Adrenal gland (tissue), 12 donors: ENCODE results near the gene DTD2. TPM values are rescaled to one million over a fixed set of nuclear protein-coding genes. Genes with fewer than 3 reads are reported as not detected.

Source experiments
- DNase-seq, 7 donors: peaks; one replicate each; pipeline ENCODE4 v3.0.0-alpha.2; 2019 to 2020
- H3K27ac ChIP-seq, 5 donors: fragments of 200-600 bp; sonication (generic) in 4 of 5; 1 replicate in 3 of 5; 2 replicates in 2 of 5; pipeline versions ENCODE4 v1.5.1 to v1.8.0; 2016 to 2020; ENCODE audit warnings: mild to moderate bottlenecking in 1 of 5
- H3K27me3 ChIP-seq: fragments of 200-600 bp; 2 replicates; pipeline ENCODE4 v1.8.0; 2021
- H3K36me3 ChIP-seq, 2 donors: fragments of 200-600 bp; replicated peaks in 1 of 2; 1 replicate in 1 of 2; 2 replicates in 1 of 2; pipeline versions ENCODE4 v1.5.1 to v1.8.0; 2018 to 2022
- H3K4me1 ChIP-seq, 2 donors: fragments of 200-600 bp; replicated peaks in 1 of 2; 1 replicate in 1 of 2; 2 replicates in 1 of 2; pipeline versions ENCODE4 v1.5.1 to v1.8.0; 2018 to 2021
- H3K4me3 ChIP-seq, 4 donors: fragments of 200-600 bp; sonication (generic) in 3 of 4; one replicate each; pipeline ENCODE4 v1.5.1; 2016 to 2018
- H3K9me3 ChIP-seq, 3 donors: fragments of 200-600 bp; sonication (generic) in 1 of 3; replicated peaks in 1 of 3; 1 replicate in 2 of 3; 2 replicates in 1 of 3; pipeline versions ENCODE4 v1.5.1 to v1.8.0; 2016 to 2021
- POLR2A ChIP-seq, 2 donors: fragments of 450-650 bp; IDR thresholded peaks; one replicate each; pipeline ENCODE4 v1.6.1; 2017; ENCODE audit warnings: antibody characterized with exemption in 2 of 2, mild to moderate bottlenecking in 2 of 2, moderate library complexity in 1 of 2
- WGBS, 4 donors: extraction: QIAGEN DNeasy Blood & Tissue Kit in 2 of 4; methylation state at CpG; one replicate each; pipeline versions ENCODE4 v1.1.5 to v1.1.7; 2013 to 2017; 5-methylcytosine and 5-hydroxymethylcytosine counted together
- intact Hi-C, 2 donors: fragments of 100-400 bp; cut with DNase I; formaldehyde crosslinking; loops; one replicate each; pipeline versions ENCODE4 v1.14.1 to v1.15.0; 2022 to 2023
- polyA plus RNA-seq, 3 donors: library from polyadenylated mRNA; stranded (reverse); fragments of 200-250 nt in 2 of 3; fragments of 350-450 nt in 1 of 3; fragmentation: Illumina TruSeq in 1 of 3; extraction: RNeasy Lipid Tissue Mini Kit (QIAGEN cat#74804) in 1 of 3; gene quantifications; one replicate each; pipeline ENCODE4 v1.2.3, GENCODE V29; 2013 to 2014
- total RNA-seq, 9 donors: library from RNA; depleted of rRNA in 4 of 9; stranded (reverse); fragments of >200 nt in 4 of 9; fragments of 120-200 nt in 1 of 9; fragmentation: NEBNext Ultra II Directional in 1 of 9; extraction: Animal tissue kit (Norgen Biotek cat#: 25700) in 1 of 9; gene quantifications; one replicate each; pipeline versions ENCODE4 v1.1.0 to v1.2.4, GENCODE V29; 2013 to 2023
- TF ChIP-seq, protein P1 (sequence below), 6 experiments: fragments of 450-650 bp in 4 of 6; fragments of 200-600 bp in 2 of 6; sonication (generic) in 1 of 6; IDR thresholded peaks; 1 replicate in 5 of 6; 2 replicates in 1 of 6; pipeline versions ENCODE4 v1.5.1 to v1.8.0; 2016 to 2021; ENCODE audit warnings: antibody characterized with exemption in 6 of 6, mild to moderate bottlenecking in 2 of 6, moderate library complexity in 1 of 6
- donor health status: healthy with polysubstance abuse.
- donor health status: Bipolar disorder and iron deficiency.
- donor health status: DM: yes; HTN: yes; CAD: no.
- donor health status: DM: no; HTN: no; CAD: no.
- donor health status: DM: no; HTN: no; CAD: no.
- donor health status: DM: yes; HTN: yes; CAD: no.

DTD2 gene
- total and polyA plus RNA-seq, 12 donors: 6.0 to 50.1 (median 25.0) TPM

- WGBS, 4 donors: 86 to 91% (median 88%) methylated on average over 5 of the region's 5 CpGs
- TF ChIP-seq POLR2A (IDR thresholded peaks at IDR 0.05): no peak
- TF ChIP-seq, protein P1, sequence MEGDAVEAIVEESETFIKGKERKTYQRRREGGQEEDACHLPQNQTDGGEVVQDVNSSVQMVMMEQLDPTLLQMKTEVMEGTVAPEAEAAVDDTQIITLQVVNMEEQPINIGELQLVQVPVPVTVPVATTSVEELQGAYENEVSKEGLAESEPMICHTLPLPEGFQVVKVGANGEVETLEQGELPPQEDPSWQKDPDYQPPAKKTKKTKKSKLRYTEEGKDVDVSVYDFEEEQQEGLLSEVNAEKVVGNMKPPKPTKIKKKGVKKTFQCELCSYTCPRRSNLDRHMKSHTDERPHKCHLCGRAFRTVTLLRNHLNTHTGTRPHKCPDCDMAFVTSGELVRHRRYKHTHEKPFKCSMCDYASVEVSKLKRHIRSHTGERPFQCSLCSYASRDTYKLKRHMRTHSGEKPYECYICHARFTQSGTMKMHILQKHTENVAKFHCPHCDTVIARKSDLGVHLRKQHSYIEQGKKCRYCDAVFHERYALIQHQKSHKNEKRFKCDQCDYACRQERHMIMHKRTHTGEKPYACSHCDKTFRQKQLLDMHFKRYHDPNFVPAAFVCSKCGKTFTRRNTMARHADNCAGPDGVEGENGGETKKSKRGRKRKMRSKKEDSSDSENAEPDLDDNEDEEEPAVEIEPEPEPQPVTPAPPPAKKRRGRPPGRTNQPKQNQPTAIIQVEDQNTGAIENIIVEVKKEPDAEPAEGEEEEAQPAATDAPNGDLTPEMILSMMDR (IDR thresholded peaks at IDR 0.05): no peak
- H3K9me3 ChIP-seq: no peaks in the 10 kb centered on the region
- intact Hi-C loops: no loop called here
- no peaks in the 10 kb centered on the region for H3K27me3 ChIP-seq
- no peaks in the 10 kb centered on the region for H3K4me1 ChIP-seq
- H3K36me3 ChIP-seq: peaks cover 0 to 24% of the 10 kb centered on the region in 2 donors
- H3K4me3 ChIP-seq: no peak overlapping the region
- no peak for DNase-seq
- H3K27ac ChIP-seq: no peak overlapping the region
Observed at GRCh38 chr14:31400031-31400638, 57.2 kb downstream of the DTD2 start.

Other genes with a start within 250 kb of the DTD2 start
- 100 to 1,000 TPM; 144 to 309 (median 214) TPM for gene HECTD1, start 249.7 kb downstream of the DTD2 start, total RNA-seq
- gene HECTD1, start 249.7 kb downstream of the DTD2 start, polyA plus RNA-seq: 100 to 1,000 TPM in 1 of 3 donors, 10 to 100 TPM in 2; 77.1 to 117 (median 80.5) TPM
- 10 to 100 TPM; 20.8 to 60.4 (median 42.1) TPM for gene HEATR5A, start 37.0 kb downstream of the DTD2 start, total RNA-seq
- gene HEATR5A, start 37.0 kb downstream of the DTD2 start, polyA plus RNA-seq: 10 to 100 TPM; 27.2 to 39.4 (median 35.7) TPM
- not detected for gene GPR33, start 30.5 kb upstream of the DTD2 start, total RNA-seq
- not detected for gene GPR33, start 30.5 kb upstream of the DTD2 start, polyA plus RNA-seq
- gene NUBPL, start 103.9 kb upstream of the DTD2 start, total RNA-seq: 10 to 100 TPM; 11.4 to 27.3 (median 18.1) TPM
- gene NUBPL, start 103.9 kb upstream of the DTD2 start, polyA plus RNA-seq: 10 to 100 TPM in 1 of 3 donors, 1 to 10 TPM in 2; 3.6 to 16.0 (median 3.9) TPM